Measurements from ENCODE around the gene ATG4D. TPM values are rescaled to one million over a fixed set of nuclear protein-coding genes. Genes with fewer than 3 reads are reported as not detected.

The ATG4D gene
- total and polyA plus RNA-seq, 8 donors: 19.3 to 27.4 (median 23.1) TPM

DNA sequence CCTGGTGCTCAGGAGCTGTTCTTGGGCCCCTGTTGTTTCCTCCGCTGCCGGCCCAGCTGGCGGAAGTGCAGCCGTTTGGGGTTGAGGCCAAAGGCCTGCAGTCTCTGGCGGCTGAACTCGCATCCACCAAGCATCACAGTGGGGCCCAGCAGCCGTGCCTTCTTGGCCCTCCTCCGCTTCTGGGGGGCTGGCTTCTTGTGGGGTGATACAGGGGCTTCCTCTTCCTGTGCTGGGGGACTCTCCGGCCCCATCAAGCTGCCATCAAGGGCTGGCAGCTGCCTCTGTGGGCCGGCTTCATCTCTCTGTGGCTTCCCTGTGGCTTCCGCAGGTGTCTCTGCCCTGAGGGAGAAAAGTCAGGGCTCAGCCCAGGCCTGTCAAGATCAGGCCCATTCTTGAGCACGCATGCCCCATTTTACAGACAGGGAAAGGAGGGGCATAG, 10.3 kb downstream of the ATG4D start:
- H3K36me3 ChIP-seq: peaks cover 0 to 99% of the 10 kb centered on the region in 2 donors
- H3K27ac ChIP-seq: no peak overlapping the region
- H3K4me1 ChIP-seq: peaks cover 0 to 6% of the 10 kb centered on the region in 2 donors
- intact Hi-C loops (cut with DNase I): no loop called here
- ATAC-seq: peak; percentile 16
- DNase-seq: no peak
- H3K9me3 ChIP-seq: no peaks in the 10 kb centered on the region
- TF ChIP-seq, protein P1, sequence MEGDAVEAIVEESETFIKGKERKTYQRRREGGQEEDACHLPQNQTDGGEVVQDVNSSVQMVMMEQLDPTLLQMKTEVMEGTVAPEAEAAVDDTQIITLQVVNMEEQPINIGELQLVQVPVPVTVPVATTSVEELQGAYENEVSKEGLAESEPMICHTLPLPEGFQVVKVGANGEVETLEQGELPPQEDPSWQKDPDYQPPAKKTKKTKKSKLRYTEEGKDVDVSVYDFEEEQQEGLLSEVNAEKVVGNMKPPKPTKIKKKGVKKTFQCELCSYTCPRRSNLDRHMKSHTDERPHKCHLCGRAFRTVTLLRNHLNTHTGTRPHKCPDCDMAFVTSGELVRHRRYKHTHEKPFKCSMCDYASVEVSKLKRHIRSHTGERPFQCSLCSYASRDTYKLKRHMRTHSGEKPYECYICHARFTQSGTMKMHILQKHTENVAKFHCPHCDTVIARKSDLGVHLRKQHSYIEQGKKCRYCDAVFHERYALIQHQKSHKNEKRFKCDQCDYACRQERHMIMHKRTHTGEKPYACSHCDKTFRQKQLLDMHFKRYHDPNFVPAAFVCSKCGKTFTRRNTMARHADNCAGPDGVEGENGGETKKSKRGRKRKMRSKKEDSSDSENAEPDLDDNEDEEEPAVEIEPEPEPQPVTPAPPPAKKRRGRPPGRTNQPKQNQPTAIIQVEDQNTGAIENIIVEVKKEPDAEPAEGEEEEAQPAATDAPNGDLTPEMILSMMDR (IDR thresholded peaks at IDR 0.05): no peak
- H3K4me3 ChIP-seq: no peak overlapping the region
- H3K27me3 ChIP-seq: no peaks in the 10 kb centered on the region

DNA sequence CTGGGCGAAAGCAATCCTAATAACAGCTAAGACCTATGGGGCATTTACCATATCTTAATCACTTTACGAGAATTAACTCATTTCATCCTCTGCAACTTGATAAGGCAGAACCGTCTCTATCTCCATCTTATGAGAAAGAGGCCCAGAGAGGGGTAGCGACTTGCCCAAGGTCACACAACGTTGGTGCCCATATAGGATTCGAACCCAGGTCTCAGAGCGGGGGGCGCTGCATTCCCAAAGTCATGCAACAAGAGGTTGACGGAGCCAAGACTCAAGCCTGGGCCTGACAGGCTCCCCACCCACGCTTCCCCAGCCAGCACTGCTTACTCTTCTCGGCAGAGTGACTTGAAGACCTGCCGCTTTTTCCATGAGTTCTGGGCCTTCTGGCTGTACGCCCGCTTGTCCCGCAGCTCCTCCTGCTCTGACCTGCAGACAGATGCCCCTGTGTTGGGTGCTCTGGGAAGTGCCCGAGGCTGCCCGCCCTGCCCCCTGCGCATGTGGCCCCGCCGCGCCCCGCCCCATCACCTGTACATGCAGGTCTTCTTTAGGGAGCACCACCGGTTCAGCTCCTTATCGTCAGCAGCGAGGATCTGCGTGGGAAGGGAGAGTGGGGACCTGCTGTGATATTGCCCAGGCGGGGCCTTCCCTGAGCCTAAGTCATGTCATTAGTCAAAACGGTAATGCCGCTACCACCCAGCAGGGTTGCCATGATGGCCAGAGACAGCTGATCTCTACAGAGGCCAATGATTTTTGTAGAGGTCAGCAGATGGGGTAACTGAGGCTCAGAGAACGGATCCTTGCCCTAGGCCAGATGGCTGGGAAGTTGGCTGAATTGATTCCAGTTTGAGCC, 11.3 kb downstream of the ATG4D start:
- H3K36me3 ChIP-seq: peaks cover 0 to 99% of the 10 kb centered on the region in 2 donors
- DNase-seq (no peak), ATAC-seq (no peak)
- H3K27me3 ChIP-seq: no peaks in the 10 kb centered on the region
- no peaks in the 10 kb centered on the region for H3K9me3 ChIP-seq
- TF ChIP-seq, protein P1 (IDR thresholded peaks at IDR 0.05): no peak
- H3K4me3 ChIP-seq: no peak overlapping the region
- H3K27ac ChIP-seq: no peak overlapping the region
- H3K4me1 ChIP-seq: peaks cover 0 to 6% of the 10 kb centered on the region in 2 donors
- intact Hi-C loops (cut with DNase I): no loop called here

DNA sequence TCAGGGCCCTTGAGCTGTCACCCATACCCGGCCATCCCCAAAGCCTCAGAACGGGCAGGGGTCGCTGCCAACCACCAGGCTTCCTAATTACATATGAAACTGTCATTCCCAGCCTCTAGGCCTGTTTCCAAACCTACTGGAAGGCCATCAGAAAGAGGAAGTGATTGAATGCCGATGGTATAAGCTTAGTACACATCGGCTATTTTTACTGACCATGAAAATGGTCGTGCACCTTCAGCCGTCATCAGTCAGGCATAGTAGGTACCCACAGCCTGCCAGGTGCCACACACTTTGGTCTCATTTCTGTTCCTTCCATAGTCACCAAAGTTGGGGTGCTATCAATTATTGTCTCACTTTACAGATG, 11.9 kb downstream of the ATG4D start:
- Histone ChIP-seq H3K27me3 (no peaks in the 10 kb centered on the region), H3K4me1 (peaks cover 0 to 6% of the 10 kb centered on the region in 2 donors), H3K36me3 (peaks cover 0 to 99% of the 10 kb centered on the region in 2 donors), H3K27ac (no peak overlapping the region), H3K9me3 (no peaks in the 10 kb centered on the region), H3K4me3 (no peak overlapping the region)
- DNase-seq: no peak
- no peak for ATAC-seq
- intact Hi-C loops (cut with DNase I): no loop called here
- TF ChIP-seq, protein P1 (IDR thresholded peaks at IDR 0.05): no peak

DNA sequence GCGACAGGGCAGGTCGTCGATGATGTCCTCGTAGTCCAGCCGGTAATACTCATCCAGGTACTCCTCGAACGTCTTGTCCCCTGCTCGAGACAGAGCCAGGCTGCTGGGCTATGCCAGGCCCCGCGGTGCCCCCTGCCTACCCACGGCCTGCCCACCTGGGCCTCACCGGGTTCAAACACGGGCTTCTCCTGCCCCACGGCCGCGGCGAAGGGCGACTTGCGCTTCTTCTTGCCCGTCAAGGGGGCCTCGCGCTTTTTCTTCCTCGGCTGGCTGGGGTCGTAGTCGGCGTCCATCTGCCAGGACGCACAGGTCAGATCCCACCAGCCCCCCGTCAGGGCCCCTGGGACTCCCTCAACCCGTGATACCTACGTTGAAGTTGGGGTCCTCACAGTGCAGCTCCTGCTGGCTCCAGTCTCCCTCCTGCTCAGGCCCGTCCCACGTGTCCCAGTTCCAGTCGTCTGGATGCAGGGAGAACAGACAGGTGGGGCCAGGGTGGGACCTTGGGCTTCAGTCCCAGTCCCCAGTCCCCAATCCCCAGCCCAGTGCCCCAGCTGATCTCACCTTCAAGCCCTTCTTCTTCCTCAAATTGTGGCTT, 14.0 kb downstream of the ATG4D start:
- no peaks in the 10 kb centered on the region for H3K27me3 ChIP-seq
- no peak overlapping the region for H3K4me3 ChIP-seq
- DNase-seq (peak in 1 of 4 donors; percentile 70), ATAC-seq (no peak)
- H3K9me3 ChIP-seq: no peaks in the 10 kb centered on the region
- no peak overlapping the region for H3K27ac ChIP-seq
- TF ChIP-seq, protein P1 (IDR thresholded peaks at IDR 0.05): no peak
- H3K4me1 ChIP-seq: no peaks in the 10 kb centered on the region
- peaks cover 0 to 97% of the 10 kb centered on the region in 2 donors for H3K36me3 ChIP-seq
- intact Hi-C loops (cut with DNase I): no loop called here

DNA sequence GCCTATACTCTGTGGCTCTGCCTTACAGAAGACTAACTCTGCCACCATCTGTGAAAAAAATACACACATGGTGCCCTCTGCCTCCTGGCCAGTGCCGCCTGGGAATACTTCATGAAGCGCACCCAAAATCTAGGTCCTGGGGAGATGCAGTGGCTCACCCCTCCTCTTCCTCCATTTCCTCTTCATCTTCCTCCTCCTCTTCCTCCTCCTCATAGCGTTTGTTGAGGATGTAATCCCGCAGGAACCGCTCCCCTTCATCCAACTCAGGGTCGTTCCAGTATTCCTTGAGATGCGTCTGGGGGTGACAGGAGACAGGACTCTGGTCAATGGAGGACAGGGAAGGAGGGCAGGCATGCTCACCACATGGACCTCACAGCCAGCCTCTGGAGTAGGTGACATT, 16.4 kb downstream of the ATG4D start:
- DNase-seq: no peak
- TF ChIP-seq, protein P1 (IDR thresholded peaks at IDR 0.05): no peak
- peaks cover 0 to 74% of the 10 kb centered on the region in 2 donors for H3K36me3 ChIP-seq
- no peak overlapping the region for H3K27ac ChIP-seq
- H3K4me3 ChIP-seq: no peak overlapping the region
- intact Hi-C loops (cut with DNase I): no loop called here
- peaks cover 0 to 13% of the 10 kb centered on the region in 2 donors for H3K4me1 ChIP-seq
- ATAC-seq: no peak
- H3K27me3 ChIP-seq: no peaks in the 10 kb centered on the region
- no peaks in the 10 kb centered on the region for H3K9me3 ChIP-seq

All from left lung (tissue), 10 donors.